SU-DHL-6 (cell line): ENCODE data around the gene SLC19A1.

Source experiments
- CTCF ChIP-seq: fragments of 200-600 bp; sonication (generic); IDR thresholded peaks from one replicate; pipeline ENCODE4 v1.5.1; 2017; ENCODE audit warnings: antibody characterized with exemption, mild to moderate bottlenecking, low read length, moderate library complexity; ENCODE audit not compliant: insufficient read depth, poor library complexity, severe bottlenecking
- EZH2phosphoT487 ChIP-seq: fragments of 200-600 bp; sonication (generic), shearing (Covaris generic); conservative IDR thresholded peaks from 2 replicates; pipeline ENCODE4 v1.6.1; 2018; ENCODE audit warnings: mild to moderate bottlenecking, antibody characterized with exemption, low read length, moderate library complexity, mixed read lengths

GRCh38 chr21:45488931-45489721, 53.1 kb downstream of the SLC19A1 start:
- TF ChIP-seq CTCF (no peak), EZH2phosphoT487 (no peak)
